Gastrocnemius medialis (tissue), 4 donors: ENCODE results near the gene XPR1.

ENCODE experiments used
- CTCF ChIP-seq, 5 experiments: fragments of 450-650 bp in 3 of 5; fragments of 200-600 bp in 2 of 5; sonication (generic) in 2 of 5; IDR thresholded peaks in 4 of 5; conservative IDR thresholded peaks in 1 of 5; 1 replicate in 4 of 5; 2 replicates in 1 of 5; pipeline ENCODE4 v1.5.1; 2016 to 2019; ENCODE audit warnings: antibody characterized with exemption in 5 of 5, mild to moderate bottlenecking in 3 of 5, moderate library complexity in 3 of 5
- POLR2A ChIP-seq, 2 donors: fragments of 450-650 bp; IDR thresholded peaks; one replicate each; pipeline ENCODE4 v1.6.1; 2017; ENCODE audit warnings: antibody characterized with exemption in 2 of 2, mild to moderate bottlenecking in 2 of 2, moderate library complexity in 2 of 2

DNA sequence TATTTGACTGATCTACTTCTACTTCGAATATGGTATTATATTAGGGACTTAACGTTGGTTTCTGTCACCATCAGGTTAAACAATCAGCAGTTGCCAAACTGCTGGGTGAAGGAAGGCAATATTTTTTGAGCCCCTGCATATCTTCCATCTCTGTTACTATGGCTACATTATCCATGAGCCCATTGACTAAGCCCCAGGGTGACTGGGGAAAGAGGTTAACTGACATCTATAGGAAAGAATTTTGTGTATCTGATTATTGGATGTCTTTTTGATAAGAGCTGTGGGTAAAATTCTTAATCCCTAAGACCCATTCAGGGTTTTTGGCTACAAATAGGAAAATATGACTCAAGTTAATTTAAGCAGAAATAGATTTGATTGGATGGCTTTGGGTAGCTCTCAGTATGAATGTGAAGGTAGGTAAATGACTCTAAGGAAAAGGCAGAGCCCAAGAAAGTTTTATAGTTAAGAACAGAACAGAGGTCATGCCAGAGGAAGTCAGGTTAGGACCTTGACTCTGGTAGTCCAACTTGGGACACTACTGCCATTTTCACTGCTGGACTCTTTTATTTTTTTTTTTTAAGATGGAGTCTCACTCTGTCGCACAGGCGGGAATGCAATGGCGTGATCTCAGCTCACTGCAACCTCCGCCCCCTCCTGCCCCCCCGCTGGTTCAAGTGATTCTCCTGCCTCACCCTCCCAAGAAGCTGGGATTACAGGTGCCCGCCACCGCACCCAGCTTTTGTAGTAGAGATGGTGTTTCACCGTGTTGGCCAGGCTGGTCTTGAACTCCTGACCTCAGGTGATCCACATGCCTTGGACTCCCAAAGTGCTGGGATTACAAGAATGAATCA, 8.9 kb upstream of the XPR1 start:
- no peak for TF ChIP-seq POLR2A (IDR thresholded peaks at IDR 0.05)
- no peak for TF ChIP-seq CTCF (IDR thresholded peaks at IDR 0.05 in 4 of 5, conservative IDR thresholded peaks at IDR 0.05 in 1 of 5)
